ENCODE results near the gene GCN1.

GCN1 gene

GRCh38 chr12:120220838-120221575 is 26.5 kb upstream of the GCN1 start:
- H3K36me3 ChIP-seq (replicated peaks; ENCODE audit: low read depth, low read length), result no peaks in the 10 kb centered on the region
- H3K9ac ChIP-seq (ENCODE audit: low read length), result no peak overlapping the region
- no peaks in the 10 kb centered on the region for H3K27me3 ChIP-seq (ENCODE audit: low read depth, low read length)
- no peak overlapping the region for H2AFZ ChIP-seq (ENCODE audit: low read depth, low read length)
- H3K9me3 ChIP-seq (ENCODE audit: insufficient read depth, low read length), result no peaks in the 10 kb centered on the region
- no peaks in the 10 kb centered on the region for H3K4me1 ChIP-seq (ENCODE audit: low read length)
- no peak overlapping the region for H3K27ac ChIP-seq (ENCODE audit: low read length)
- no peak overlapping the region for H3K4me3 ChIP-seq (ENCODE audit: low read length)
- TF ChIP-seq CTCF (IDR thresholded peaks at IDR 0.05; ENCODE audit: low read depth, low read length) (no peak), EZH2phosphoT487 (IDR thresholded peaks at IDR 0.05; ENCODE audit: low read depth) (no peak)
- no peaks in the 10 kb centered on the region for H4K20me1 ChIP-seq (ENCODE audit: insufficient read depth, low read length)
- no peak overlapping the region for H3K4me2 ChIP-seq (ENCODE audit: low read length)
- H3K79me2 ChIP-seq (ENCODE audit: low read length), result no peaks in the 10 kb centered on the region

GRCh38 chr12:120218680-120219606 is 24.4 kb upstream of the GCN1 start:
- Histone ChIP-seq H3K9ac (ENCODE audit: low read length) (no peak overlapping the region), H3K27ac (ENCODE audit: low read length) (no peak overlapping the region), H3K4me2 (ENCODE audit: low read length) (no peak overlapping the region), H3K27me3 (ENCODE audit: low read depth, low read length) (no peaks in the 10 kb centered on the region), H2AFZ (ENCODE audit: low read depth, low read length) (no peak overlapping the region), H3K36me3 (replicated peaks; ENCODE audit: low read depth, low read length) (no peaks in the 10 kb centered on the region), H3K9me3 (ENCODE audit: insufficient read depth, low read length) (no peaks in the 10 kb centered on the region), H4K20me1 (ENCODE audit: insufficient read depth, low read length) (no peaks in the 10 kb centered on the region), H3K4me1 (ENCODE audit: low read length) (no peaks in the 10 kb centered on the region), H3K4me3 (ENCODE audit: low read length) (no peak overlapping the region), H3K79me2 (ENCODE audit: low read length) (no peaks in the 10 kb centered on the region)
- TF ChIP-seq CTCF (IDR thresholded peaks at IDR 0.05; ENCODE audit: low read depth, low read length), result no peak
- TF ChIP-seq EZH2phosphoT487 (IDR thresholded peaks at IDR 0.05; ENCODE audit: low read depth), result no peak

GRCh38 chr12:120216742-120217605 is 22.5 kb upstream of the GCN1 start:
- TF ChIP-seq EZH2phosphoT487 (IDR thresholded peaks at IDR 0.05; ENCODE audit: low read depth), result no peak
- TF ChIP-seq CTCF (IDR thresholded peaks at IDR 0.05; ENCODE audit: low read depth, low read length), result no peak
- no peaks in the 10 kb centered on the region for H3K79me2 ChIP-seq (ENCODE audit: low read length)
- H3K27ac ChIP-seq (ENCODE audit: low read length), result no peak overlapping the region
- no peaks in the 10 kb centered on the region for H4K20me1 ChIP-seq (ENCODE audit: insufficient read depth, low read length)
- no peaks in the 10 kb centered on the region for H3K9me3 ChIP-seq (ENCODE audit: insufficient read depth, low read length)
- no peaks in the 10 kb centered on the region for H3K36me3 ChIP-seq (replicated peaks; ENCODE audit: low read depth, low read length)
- no peaks in the 10 kb centered on the region for H3K4me1 ChIP-seq (ENCODE audit: low read length)
- H3K4me2 ChIP-seq (ENCODE audit: low read length), result no peak overlapping the region
- no peaks in the 10 kb centered on the region for H3K27me3 ChIP-seq (ENCODE audit: low read depth, low read length)
- no peak overlapping the region for H2AFZ ChIP-seq (ENCODE audit: low read depth, low read length)
- no peak overlapping the region for H3K9ac ChIP-seq (ENCODE audit: low read length)
- no peak overlapping the region for H3K4me3 ChIP-seq (ENCODE audit: low read length)

Data from OCI-LY3 (cell line).